PC-9 (cell line): ENCODE data around the gene PHLPP1.

Experiments
- CTCF ChIP-seq: fragments of 200-600 bp; sonication (generic); conservative IDR thresholded peaks from 2 replicates; pipeline ENCODE4 v1.6.1; 2017; ENCODE audit warnings: mixed run types, antibody characterized with exemption, mild to moderate bottlenecking, moderate library complexity
- EZH2 ChIP-seq: fragments of 200-600 bp; sonication (generic); IDR thresholded peaks from 2 replicates; pipeline ENCODE4 v1.8.0; 2017; ENCODE audit warnings: antibody characterized with exemption, low read depth

DNA sequence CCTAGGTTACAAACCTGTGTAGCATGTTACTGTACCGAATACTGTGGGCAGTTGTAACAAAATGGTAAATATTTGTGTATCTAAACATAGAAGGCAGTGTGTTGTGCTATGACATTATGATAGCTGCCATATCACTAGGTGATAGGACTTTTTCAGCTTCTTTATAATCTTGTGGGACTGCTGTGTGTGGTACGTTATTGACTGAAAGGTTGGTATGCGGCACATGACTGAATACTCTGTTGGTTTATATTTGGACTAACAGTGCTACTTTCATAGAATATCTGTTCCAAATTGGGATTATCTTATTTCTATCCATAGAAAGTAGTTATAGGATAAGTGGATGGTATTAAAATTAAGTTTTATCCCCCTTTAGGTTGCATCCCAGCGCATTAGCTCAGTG, 144.7 kb downstream of the PHLPP1 start:
- TF ChIP-seq CTCF (no peak), EZH2 (no peak)
